ENCODE data around the gene NIP7. TPM values are rescaled to one million over a fixed set of nuclear protein-coding genes. Genes with fewer than 3 reads are reported as not detected.

Gene NIP7
- total and polyA plus RNA-seq, 2 of the 8 experiments (the other 6 are each of a cell fraction or from before 2014, with no cell fraction given) = 14.5 to 52.2 TPM

- no peak overlapping the region for H2BK12ac ChIP-seq (ENCODE audit: low read depth, low read length)
- no peak overlapping the region for H3K9ac ChIP-seq (replicated peaks in 1 of 4; ENCODE audit: extremely low read depth in 1 of 4, low read depth in 3 of 4, low read length in 3 of 4)
- peaks cover 0 to 15% (median 6%) of the 10 kb centered on the region in 4 experiments; a peak in 4 of 8 replicates for H3K36me3 ChIP-seq (ENCODE audit: control insufficient read depth in 2 of 4, insufficient read depth in 4 of 4, low read length in 3 of 4)
- H4K8ac ChIP-seq (ENCODE audit: extremely low read depth, insufficient read depth, low read length) = no peak overlapping the region
- no peak overlapping the region for H2AK5ac ChIP-seq (ENCODE audit: low read depth, low read length)
- H3K79me1 ChIP-seq (ENCODE audit: low read depth, low read length) = no peaks in the 10 kb centered on the region
- ChIA-PET CTCF (ENCODE audit: partially characterized antibody) (interaction anchor here (1.2 to 1.7 kb wide), 2 partner anchors 14 to 143 kb away, joined by 3 to 6 read pairs; no protein-coding TSS in a partner anchor), POLR2A (ENCODE audit: partially characterized antibody) (interaction anchor here (1.1 to 1.7 kb wide), 2 partner anchors 8 to 169 kb away, joined by 3 read pairs; no protein-coding TSS in a partner anchor)
- no peak overlapping the region for H2AFZ ChIP-seq (ENCODE audit: low read length)
- no peaks in the 10 kb centered on the region for H3K27me3 ChIP-seq (replicated peaks in 1 of 4; ENCODE audit: control insufficient read depth in 3 of 4, extremely low read depth in 1 of 4, insufficient read depth in 3 of 4, low read length in 3 of 4)
- H3K23me2 ChIP-seq (ENCODE audit: low read depth, low read length) = no peaks in the 10 kb centered on the region
- no peaks in the 10 kb centered on the region for H4K20me1 ChIP-seq (replicated peaks in 1 of 2; ENCODE audit: control insufficient read depth in 1 of 2, insufficient read depth in 2 of 2, low read length in 2 of 2)
- DNase-seq (ENCODE audit: low read depth in 1 of 2, low spot score in 2 of 2) (no peak), FAIRE-seq (no peak)
- H3K79me2 ChIP-seq (ENCODE audit: control insufficient read depth in 1 of 2, insufficient read depth in 2 of 2, low read length in 2 of 2) = no peaks in the 10 kb centered on the region
- no peak overlapping the region for H3K27ac ChIP-seq (ENCODE audit: low read depth, low read length)
- no peak overlapping the region for H3K56ac ChIP-seq (replicated peaks; ENCODE audit: insufficient read length, low read depth, low read length)
- no peak overlapping the region for H4K5ac ChIP-seq (ENCODE audit: insufficient read length, low read depth, low read length)
- H3K18ac ChIP-seq (ENCODE audit: extremely low read depth, low read length) = no peak overlapping the region
- no peak overlapping the region for H3K23ac ChIP-seq (ENCODE audit: insufficient read length)
- no peak overlapping the region for H3K4me2 ChIP-seq (ENCODE audit: insufficient read depth in 1 of 2, low read depth in 2 of 2, low read length in 2 of 2)
- no peak overlapping the region for H2BK5ac ChIP-seq (ENCODE audit: low read depth, low read length)
- H3K4me1 ChIP-seq (replicated peaks in 1 of 4; ENCODE audit: control insufficient read depth in 3 of 4, insufficient read depth in 4 of 4, low read length in 3 of 4) = no peaks in the 10 kb centered on the region
- no peak overlapping the region for H4K91ac ChIP-seq (replicated peaks; ENCODE audit: insufficient read length, low read length)
- no peak overlapping the region for H2BK120ac ChIP-seq (replicated peaks; ENCODE audit: low read depth, low read length)
- 95% methylated on average over 4 of the region's 4 CpGs; no CpG with 5 or more reads in 1 of the 2 experiments for WGBS, 2 experiments (ENCODE audit: extremely low coverage in 1 of 2, insufficient coverage in 1 of 2, insufficient read length in 1 of 2, insufficient replicate concordance in 2 of 2, low coverage in 1 of 2, low lambda C conversion rate in 2 of 2, missing lambda C conversion rate in 1 of 2)
- H2BK15ac ChIP-seq (ENCODE audit: low read length) = no peak overlapping the region
- H3K9me3 ChIP-seq (ENCODE audit: insufficient read depth in 2 of 2, low read depth in 1 of 2, low read length in 1 of 2) = no peaks in the 10 kb centered on the region
- no peak overlapping the region for H3K4ac ChIP-seq (replicated peaks; ENCODE audit: insufficient read length, low read depth, low read length)
- H3K14ac ChIP-seq (ENCODE audit: insufficient read length) = no peak overlapping the region
- TF ChIP-seq CBX8 (IDR thresholded peaks at IDR 0.05; ENCODE audit: borderline replicate concordance, low read depth, low read length) (no peak), RAD21 (IDR thresholded peaks at IDR 0.05 in 1 of 2, conservative IDR thresholded peaks at IDR 0.05 in 1 of 2; ENCODE audit: low read depth in 2 of 2, low read length in 2 of 2) (no peak), SIX5 (IDR thresholded peaks at IDR 0.05; ENCODE audit: low read depth, low read length) (no peak), JUN (IDR thresholded peaks at IDR 0.05; ENCODE audit: low read depth, low read length) (no peak), ATF2 (IDR thresholded peaks at IDR 0.05; ENCODE audit: low read length) (no peak), SIN3A (conservative IDR thresholded peaks at IDR 0.05 in 1 of 2, IDR thresholded peaks at IDR 0.05 in 1 of 2; ENCODE audit: low read depth in 1 of 2, low read length in 2 of 2) (no peak), BCL11A (IDR thresholded peaks at IDR 0.05; ENCODE audit: low read depth in 2 of 2, low read length in 2 of 2) (no peak), RXRA (IDR thresholded peaks at IDR 0.05; ENCODE audit: insufficient read depth, low read depth, low read length) (no peak), POU5F1 (IDR thresholded peaks at IDR 0.05; ENCODE audit: low read depth, low read length) (no peak), SP1 (IDR thresholded peaks at IDR 0.05; ENCODE audit: low read depth, low read length) (no peak)
- no peak overlapping the region for H3K4me3 ChIP-seq (ENCODE audit: extremely low read depth in 1 of 4, insufficient read depth in 2 of 4, low read depth in 3 of 4, low read length in 4 of 4)
- H2BK20ac ChIP-seq (ENCODE audit: low read length) = no peak overlapping the region
These were observed 37.7 kb upstream of the NIP7 start for GRCh38 chr16:69301861-69302260.
